Type B pancreatic cell (in vitro differentiated cells): ENCODE measurements around the gene KCNT2. TPM values are rescaled to one million over a fixed set of nuclear protein-coding genes. Genes with fewer than 3 reads are reported as not detected.

Source experiments
- DNase-seq: peaks from one replicate; pipeline ENCODE4 v3.0.0; 2021; ENCODE audit warnings: mixed read lengths; ENCODE audit not compliant: unreplicated experiment; ENCODE audit errors: extremely low spot score
- H3K27ac Mint-ChIP-seq: 2 replicates; pipeline ENCODE4 v1.8.0; 2021; ENCODE audit warnings: mild to moderate bottlenecking, mixed read lengths
- H3K27me3 Mint-ChIP-seq: 2 replicates; pipeline ENCODE4 v1.8.0; 2021; ENCODE audit warnings: mixed read lengths
- H3K36me3 Mint-ChIP-seq: 2 replicates; pipeline ENCODE4 v1.8.0; 2021; ENCODE audit warnings: mixed read lengths
- H3K4me1 Mint-ChIP-seq: one replicate; pipeline ENCODE4 v1.8.0; 2021; ENCODE audit warnings: mixed read lengths; ENCODE audit not compliant: unreplicated experiment
- H3K4me3 Mint-ChIP-seq: 2 replicates; pipeline ENCODE4 v1.8.0; 2021; ENCODE audit warnings: mild to moderate bottlenecking, mixed read lengths
- H3K9me3 Mint-ChIP-seq: 2 replicates; pipeline ENCODE4 v1.8.0; 2021; ENCODE audit warnings: mixed read lengths
- CTCF ChIP-seq: fragments of 200-600 bp; sonication (generic); conservative IDR thresholded peaks from 2 replicates; pipeline ENCODE4 v1.5.0; 2021; ENCODE audit warnings: antibody characterized with exemption, mild to moderate bottlenecking
- microRNA-seq: library from miRNA; unstranded; fragments of <30 nt; microRNA quantifications from one replicate; pipeline ENCODE4, GENCODE V29; 2020
- total RNA-seq: library from RNA; stranded (reverse); gene quantifications from 2 replicates; pipeline ENCODE4 v1.2.1, GENCODE V29; 2021; ENCODE audit warnings: low replicate concordance

Gene KCNT2
- total RNA-seq, 1 donor from 2014 or later, result 10.9 TPM

- no peaks in the 10 kb centered on the region for H3K9me3 Mint-ChIP-seq
- no peaks in the 10 kb centered on the region for H3K4me1 Mint-ChIP-seq
- no peak overlapping the region for H3K27ac Mint-ChIP-seq
- H3K27me3 Mint-ChIP-seq, result no peaks in the 10 kb centered on the region
- DNase-seq, result no peak
- TF ChIP-seq CTCF, result no peak
- no peaks in the 10 kb centered on the region for H3K36me3 Mint-ChIP-seq
- H3K4me3 Mint-ChIP-seq, result no peak overlapping the region
Measured at GRCh38 chr1:196180847-196181593, 427.2 kb downstream of the KCNT2 start.

GRCh38 chr1:196178083-196178635 lies 430.1 kb downstream of the KCNT2 start:
- no peak for DNase-seq
- no peak overlapping the region for H3K27ac Mint-ChIP-seq
- no peak for TF ChIP-seq CTCF
- H3K4me3 Mint-ChIP-seq, result no peak overlapping the region
- no peaks in the 10 kb centered on the region for H3K9me3 Mint-ChIP-seq
- no peaks in the 10 kb centered on the region for H3K36me3 Mint-ChIP-seq
- no peaks in the 10 kb centered on the region for H3K27me3 Mint-ChIP-seq
- no peaks in the 10 kb centered on the region for H3K4me1 Mint-ChIP-seq

Small RNAs within 50 kb of the gene (microRNA-seq; reads per million reads assigned to microRNA genes)
- gene MIR4735, result not detected

Other genes starting within 250 kb of the KCNT2 start
- 1.6 TPM in 2 replicates for gene CFH, start 43.6 kb upstream of the KCNT2 start, total RNA-seq
- 1.5 TPM in 1 of 2 replicates, not detected in the other for gene CFHR3, start 166.4 kb upstream of the KCNT2 start, total RNA-seq
- gene CFHR1, start 211.3 kb upstream of the KCNT2 start, total RNA-seq, result not detected in 2 replicates